HG02610 (cell line): ENCODE measurements around the gene TMEM120A.
A peak's percentile ranks its signal among the peaks of the same experiment; 100 is the strongest.
"Not testable (repeated sequence)": the region's sequence is repeated elsewhere in the genome, so short reads cannot be mapped to it uniquely, and the experiment has no call there.

Experiments used
- ATAC-seq: cut with Tn5 transposase; IDR thresholded peaks from one replicate; pipeline ENCODE4 v1.9.1; 2021; ENCODE audit warnings: mild to moderate bottlenecking, moderate library complexity; ENCODE audit not compliant: unreplicated experiment

The TMEM120A gene

DNA sequence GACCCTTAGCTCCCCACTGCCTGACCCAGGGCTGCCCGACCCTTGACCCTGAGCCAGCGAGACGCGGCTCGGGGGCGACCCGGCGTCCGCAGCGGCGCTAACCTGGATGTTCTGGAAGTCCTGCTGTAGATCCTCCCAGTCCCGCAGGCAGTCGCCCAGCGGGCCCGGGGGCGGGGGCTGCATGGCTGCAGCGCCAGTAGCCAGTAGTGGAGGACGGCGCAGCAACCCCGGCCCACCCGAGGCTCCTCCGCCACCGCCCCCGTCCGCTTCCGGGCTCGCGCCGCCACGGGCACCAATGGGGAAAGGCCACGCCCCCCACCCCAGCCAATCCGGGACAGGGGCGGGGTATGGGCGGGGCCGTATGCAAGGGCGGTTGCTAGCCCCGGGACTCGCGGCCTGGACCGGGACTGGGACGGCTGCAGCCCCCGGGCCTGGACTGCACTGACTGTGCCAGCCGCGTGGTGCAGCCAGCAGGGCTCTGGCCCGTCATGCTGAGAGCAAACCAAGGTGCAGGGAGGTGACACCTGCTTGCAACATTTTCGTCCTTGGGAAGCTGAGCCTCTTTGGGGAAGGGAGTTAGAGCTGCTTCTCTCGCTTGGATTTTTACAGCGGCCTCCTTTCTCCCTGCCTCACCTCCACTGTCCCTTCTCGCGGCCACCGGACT lies at the start of gene TMEM120A:
TMEM120A (minus strand) TSS at position 208 of the 664 bp plus-strand sequence; CDS start at position 183, 25 bp downstream.
- ATAC-seq: peak; percentile 97

DNA sequence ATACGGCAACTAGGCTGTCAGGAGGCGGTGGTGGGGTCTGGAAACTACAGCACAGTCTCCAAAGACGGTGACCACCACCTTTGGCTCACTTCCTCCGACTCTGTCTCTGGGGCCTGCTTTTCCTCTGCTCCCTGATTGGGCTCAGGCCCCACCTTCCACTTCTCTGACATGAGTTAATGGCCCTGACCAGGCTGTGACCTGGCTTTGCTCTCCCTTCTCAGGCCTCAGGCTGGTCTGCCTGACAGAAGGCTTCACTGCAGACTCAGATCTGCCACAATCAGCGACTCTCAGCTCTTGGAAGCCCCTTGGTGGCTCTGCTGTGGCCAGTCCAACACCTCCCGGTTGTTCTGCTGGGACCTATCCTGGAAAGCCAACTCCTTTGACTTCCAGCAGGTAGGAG lies 45.7 kb upstream of the TMEM120A start:
- no peak for ATAC-seq

DNA sequence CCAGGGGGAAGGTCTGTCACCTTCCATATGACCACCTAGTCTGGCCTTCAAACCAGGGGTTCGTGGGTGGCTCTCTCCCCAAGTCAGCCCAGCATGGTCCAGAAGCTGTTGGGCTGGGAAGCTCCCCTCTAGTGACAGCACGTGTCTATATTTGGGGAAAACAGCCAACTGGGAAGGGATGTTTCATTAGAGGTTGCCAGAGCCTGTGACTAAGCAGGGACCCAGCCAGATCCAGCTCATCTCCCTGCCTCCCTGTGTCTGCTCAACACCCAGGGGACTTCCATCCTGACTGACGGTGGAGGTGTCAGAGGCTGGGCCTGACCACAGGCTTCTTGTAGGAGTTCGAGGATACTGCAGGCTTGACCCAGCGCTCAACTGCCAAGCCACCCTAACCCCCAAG lies 42.9 kb upstream of the TMEM120A start:
- no peak for ATAC-seq

DNA sequence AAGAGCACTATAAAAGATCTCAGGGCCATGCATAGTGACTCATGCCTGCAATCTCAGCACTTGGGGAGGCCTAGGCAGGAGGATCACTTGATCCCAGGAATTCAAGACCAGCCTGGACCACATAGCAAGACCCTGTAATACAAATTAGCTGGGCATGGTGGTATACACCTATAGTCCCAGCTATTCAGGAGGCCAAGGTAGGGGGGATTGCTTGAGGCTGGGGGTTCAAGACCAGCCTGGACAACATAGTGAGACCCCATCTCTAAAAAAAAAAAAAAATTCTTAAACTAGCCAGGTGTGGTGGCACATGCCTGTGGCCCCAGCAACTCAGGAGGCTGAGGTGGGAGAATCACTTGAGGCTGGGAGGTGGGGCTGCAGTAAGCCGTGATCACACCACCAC lies 37.6 kb upstream of the TMEM120A start:
- ATAC-seq: no peak

DNA sequence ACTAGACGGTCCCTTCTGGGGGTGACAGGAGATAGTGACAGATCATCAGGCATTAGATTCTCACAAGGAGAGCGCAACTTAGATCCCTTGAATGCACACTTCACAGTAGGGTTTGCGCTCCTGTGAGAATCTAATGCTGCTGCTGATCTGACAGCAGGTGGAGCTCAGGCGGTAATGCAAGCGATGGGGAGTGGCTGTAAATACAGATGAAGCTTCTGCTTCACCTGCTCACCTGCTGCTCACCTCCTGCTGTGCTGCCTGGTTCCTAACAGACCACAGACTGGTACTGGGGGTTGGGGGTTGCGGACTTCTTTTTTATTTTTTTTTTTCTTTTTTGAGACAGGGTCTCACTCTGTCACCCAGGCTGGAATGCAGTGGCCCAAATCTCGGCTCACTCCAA lies 35.3 kb upstream of the TMEM120A start:
- not testable (repeated sequence) for ATAC-seq

DNA sequence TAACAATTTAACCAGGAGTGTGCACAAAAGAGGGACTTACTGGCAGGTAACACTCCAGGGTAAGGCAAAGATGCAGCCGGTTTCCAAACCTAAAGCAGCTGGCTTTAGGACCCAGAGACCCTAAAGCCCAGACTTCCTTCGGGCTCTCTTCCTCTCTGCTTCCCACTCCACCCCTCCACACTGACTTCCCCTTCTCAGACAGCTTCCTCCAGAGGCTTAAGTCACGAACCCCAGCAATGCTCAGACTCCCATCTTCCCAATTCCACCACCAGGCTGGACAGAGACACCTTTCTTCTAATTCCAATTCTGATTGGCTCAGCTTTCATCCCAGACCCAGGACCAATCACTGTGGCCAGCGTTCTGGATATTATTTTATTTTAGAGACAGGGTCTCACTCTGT lies 28.6 kb upstream of the TMEM120A start:
- ATAC-seq: no peak

DNA sequence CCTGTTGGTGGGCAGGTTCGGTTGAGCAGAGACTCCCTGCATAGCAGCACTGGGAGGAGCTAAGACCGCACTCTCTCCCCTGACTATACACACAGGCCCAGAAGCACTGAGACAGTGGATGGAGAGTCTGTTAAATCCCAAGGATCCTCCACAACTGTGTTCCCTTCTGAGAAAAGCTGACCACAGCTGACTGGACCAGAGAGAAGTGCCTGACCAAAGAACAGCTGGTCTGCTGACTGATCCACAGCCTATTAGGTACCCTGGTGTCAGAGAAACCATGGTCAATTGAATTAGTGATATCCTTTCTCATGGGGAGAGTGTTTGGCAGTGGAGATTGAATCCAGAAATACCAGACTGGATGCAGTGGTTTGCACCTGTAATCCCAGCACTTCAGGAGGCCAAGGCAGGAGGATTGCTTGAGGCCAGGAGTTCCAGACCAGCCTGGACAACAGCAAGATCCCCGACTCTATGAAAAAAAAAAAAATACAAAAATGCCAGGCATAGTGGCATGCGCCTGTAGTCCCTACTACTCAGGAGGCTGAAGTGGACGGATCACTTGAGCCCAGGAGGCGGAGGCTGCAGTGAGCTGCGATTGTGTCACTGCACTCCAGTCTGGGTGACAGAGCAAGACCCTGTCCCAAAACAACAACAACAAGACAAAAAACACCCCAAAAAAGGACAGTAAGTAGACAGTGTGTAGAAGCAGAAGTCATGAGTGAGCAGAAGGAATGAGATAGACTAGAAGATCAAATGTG lies 27.8 kb upstream of the TMEM120A start:
- ATAC-seq: no peak

DNA sequence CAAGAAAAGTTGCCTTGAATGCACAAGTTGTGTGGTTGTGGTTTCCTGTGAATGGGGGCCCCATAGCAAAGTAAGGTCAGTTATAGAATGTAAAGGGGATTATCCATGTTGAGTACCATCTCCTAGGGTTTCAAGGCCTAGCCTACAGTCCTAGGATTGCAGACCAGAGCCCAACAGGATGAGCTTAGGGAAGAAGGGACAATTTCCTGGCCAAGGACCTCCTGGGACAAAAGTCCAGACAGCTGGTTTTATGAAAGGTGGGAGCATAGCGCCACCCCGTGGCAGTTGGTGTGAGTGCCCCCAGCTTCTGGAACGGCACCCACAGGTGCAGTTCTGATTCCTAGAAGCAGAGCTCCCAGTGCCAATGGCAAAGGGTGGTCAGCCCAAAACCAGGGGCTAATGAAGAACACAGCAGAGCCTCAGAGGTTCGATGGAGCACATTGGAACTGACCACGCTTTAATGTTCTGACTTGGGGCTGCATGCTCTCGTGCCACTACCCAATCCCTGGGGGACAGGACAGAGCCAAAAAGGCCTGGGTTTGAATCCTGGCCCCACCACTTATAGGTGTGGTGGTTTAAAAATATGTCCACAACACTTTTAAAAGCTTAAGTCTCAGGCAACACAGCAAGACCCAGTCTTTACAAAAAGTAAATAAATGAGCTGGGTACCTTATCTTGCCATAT lies 25.8 kb upstream of the TMEM120A start:
- no peak for ATAC-seq

DNA sequence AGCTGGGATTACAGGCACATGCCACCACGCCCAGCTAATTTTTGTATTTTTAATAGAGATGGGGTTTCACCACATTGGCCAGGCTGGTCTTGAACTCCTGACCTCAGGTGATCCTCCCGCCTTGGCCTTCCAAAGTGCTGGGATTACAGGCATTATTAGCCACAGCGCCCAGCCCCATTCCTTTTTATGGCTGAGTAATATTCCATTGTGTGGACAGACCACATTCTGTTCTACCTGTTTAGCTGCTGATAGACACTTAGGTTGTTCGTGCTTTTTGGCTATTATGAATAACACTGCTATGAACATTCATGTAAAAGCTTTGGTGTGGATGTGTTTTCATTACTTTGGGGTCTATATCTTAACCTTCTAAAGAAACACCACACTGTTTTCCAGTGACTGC lies 24.1 kb upstream of the TMEM120A start:
- ATAC-seq: not testable (repeated sequence)

DNA sequence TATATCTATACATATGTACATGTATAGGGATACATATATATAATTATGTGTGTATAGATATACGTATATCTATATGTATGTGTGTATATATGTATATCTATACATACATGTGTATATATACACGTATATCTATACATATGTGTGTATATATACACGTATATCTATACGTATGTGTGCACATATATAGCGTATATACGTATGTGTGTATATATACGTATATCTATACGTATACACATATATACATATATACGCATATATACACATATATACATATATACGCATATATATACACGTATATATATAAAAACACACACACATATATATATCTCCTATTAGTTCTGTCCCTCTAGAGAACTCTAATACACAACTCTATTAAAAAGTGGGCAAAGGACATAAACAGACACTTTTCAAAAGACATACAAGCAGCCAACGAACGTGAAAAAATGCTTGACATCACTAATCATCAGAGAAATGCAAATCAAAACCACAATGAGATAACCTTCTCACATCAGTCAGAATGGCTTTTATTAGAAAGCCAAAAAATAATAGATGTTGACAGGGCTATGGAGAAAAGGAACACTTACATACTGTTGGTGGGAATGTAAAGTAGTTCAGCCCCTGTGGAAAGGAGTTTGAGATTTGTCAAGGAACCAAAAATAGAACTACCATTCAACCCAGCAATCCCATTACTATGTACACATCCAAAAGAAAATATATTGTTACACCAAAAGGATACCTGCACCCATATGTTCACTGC lies 22.0 kb upstream of the TMEM120A start:
- no peak for ATAC-seq

DNA sequence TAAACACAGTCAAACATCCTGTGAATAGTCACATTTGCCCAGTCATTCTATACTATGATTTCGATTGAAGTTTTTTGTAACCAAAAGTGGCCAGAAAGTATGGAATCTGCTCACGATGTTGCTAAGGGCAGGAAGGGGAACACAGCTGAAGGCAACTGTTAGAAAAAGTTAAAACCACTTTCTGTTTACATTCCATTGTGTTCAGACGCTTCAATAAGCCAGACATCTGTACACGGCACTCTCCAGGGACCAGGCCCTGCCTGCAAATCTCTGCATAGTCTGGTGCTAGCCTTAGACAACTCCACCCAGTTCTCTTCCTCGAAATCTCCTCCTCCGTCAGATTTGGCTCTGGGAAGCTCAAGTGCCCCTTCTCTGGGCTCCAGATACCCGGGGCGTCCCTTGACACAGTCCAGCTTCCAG lies 17.1 kb upstream of the TMEM120A start:
- no peak for ATAC-seq

DNA sequence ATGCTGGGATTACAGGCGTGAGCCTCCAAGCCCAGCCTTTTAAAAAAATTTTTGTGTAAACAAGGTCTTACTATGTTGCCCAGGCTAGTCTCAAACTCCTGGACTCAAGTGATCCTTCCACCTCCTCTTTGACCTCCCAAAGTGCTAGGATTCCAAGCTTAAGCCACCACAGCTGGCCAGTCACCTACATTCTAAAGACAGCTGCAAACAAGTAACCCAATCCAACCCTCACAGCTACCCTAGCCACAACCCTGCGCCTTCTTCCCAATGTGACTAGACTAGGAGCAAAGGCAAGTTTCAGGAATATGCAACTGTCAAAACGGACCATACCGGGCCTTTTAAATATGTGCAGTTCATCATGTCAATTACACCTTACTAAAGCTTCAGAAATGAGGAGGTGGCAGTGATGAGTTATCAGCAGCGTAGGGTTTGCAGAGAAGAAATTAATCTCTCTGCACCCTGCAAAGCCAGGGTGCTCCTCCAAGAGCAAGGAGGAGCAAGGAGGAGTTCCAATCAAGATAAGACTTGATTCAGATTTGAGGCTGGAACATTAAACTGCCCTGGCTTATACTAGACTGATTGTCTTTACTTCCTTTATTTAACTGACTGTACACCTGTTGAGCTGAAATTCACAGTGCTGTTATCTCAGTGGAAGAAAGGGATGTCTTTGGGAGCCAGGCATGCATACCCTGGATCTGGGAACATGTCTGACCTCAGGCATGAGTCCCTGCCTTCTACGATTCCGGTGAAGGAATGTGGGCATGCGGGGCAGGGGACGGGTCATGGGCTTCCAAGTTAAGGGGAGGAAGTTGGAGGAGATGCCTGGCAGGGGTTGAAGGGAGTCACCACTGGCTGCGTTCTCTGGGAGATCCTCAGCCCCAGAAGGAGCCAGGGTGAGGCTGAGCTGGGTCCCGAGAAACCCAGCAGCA lies 15.5 kb upstream of the TMEM120A start:
- ATAC-seq: no peak

DNA sequence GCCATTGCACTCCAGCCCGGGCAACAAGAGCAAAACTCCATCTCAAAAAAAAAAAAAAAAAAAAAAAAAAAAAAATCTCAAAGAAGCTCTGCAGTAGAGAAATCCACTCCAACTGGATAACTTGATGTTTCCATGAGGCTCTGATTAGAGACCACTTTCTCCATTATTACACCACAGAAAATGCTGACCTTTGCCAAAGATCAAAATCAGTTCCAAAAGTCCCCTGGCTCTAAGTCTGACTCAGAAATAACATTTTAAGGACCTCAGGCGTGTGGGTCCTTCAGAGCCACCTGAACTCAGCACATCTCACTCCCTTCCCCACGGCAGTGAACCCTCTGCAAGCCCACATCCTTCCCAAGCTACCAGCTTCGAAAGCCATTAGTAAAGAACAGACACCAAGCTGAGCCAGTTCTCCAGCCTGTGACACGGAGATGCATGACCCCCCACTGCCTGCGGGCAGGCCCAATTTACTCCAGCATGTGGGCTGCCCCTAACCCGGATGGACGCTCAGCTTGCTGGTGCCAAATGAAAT lies 13.8 kb upstream of the TMEM120A start:
- peak; percentile 52 for ATAC-seq

DNA sequence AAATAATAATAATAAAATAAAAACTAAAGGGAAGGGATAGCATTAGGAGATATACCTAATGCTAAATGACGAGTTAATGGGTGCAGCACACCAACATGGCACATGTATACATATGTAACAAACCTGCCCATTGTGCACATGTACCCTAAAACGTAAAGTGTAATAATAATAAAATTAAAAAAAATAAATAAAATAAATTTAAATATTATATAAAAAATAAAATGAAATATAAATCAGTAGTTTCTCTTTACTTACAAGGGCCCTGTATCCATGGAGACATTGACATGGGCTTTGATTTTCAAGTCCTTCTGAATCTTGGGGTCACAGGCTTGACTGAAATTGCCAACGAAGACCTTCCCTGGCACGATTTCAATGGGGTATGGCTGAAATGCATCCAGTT lies 10.6 kb upstream of the TMEM120A start:
- not testable (repeated sequence) for ATAC-seq

DNA sequence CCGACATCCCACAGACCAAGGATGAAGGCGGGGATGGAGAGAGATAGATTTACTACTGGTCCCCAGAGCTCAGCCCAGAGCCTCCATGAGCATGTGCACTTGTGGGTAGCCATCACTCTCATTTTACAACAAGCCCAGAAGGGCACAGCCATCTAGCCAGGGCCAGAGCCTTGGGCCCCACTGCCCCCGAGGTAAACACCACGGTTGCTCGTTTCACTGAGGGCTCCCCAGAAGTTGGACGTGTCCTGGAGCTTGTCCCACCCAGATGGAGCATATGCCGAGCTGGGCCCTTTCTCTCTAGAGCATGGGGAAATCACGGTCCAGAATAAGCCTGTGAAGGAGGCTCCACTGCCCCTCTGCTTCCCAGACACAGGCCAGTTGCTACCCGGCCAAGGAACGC lies 9.0 kb upstream of the TMEM120A start:
- no peak for ATAC-seq

DNA sequence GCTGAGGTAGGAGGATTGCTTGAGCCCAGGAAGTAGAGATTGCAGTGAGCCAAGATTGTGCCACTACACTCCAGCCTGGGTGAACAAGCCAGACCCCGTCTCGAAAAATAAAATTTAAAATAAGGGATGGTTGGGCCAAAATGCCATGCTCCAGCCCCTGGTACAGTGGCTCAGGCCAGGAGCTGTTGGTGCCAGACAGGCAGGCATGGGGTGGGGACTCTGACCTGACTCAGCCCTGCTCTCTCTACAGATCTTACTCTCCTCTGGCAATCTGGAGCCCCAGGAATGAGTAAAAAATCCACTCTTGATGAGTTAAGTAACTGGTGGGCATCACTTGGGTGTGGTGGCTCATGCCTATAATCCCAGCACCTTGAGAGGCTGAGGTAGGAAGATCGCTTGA lies 8.4 kb upstream of the TMEM120A start:
- no peak for ATAC-seq

DNA sequence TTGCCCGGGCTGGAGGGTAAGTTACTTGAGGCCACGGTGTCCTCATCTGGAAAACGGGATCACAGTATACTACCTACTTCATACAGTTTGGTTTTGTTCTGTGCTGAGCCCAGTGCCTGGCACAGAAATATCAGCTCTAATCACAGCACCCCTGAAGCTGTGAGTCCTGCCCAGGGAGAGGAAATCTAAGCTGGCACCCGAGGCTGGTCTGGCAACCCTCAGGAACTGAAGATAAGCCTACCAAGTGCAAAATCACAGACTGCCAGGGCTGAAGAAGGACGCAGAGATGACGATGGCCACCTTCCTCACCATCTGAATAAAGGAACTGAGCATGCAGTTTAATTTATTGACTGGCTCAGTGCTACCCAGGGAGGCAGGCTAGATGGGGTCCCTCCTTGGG lies 7.7 kb upstream of the TMEM120A start:
- ATAC-seq: no peak

DNA sequence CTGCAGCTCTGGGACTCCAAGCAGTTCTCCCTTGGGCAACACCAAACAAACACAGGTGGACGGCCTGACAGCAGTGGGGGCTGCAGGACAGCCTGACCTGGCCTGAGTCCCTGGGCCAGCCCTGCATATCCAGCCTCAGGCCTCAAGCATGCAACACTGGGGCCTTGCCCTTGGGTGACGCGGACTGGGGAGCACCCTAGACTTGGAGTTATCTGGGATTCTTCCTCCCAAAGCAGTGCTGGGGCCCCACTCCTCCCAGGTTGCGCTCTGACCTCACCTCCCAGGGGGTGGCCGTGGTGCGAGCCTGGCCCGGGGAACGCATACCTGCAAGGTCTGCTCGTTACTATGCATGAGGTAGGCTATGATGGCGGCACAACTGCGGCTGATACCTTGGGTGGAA lies 6.2 kb upstream of the TMEM120A start:
- no peak for ATAC-seq

DNA sequence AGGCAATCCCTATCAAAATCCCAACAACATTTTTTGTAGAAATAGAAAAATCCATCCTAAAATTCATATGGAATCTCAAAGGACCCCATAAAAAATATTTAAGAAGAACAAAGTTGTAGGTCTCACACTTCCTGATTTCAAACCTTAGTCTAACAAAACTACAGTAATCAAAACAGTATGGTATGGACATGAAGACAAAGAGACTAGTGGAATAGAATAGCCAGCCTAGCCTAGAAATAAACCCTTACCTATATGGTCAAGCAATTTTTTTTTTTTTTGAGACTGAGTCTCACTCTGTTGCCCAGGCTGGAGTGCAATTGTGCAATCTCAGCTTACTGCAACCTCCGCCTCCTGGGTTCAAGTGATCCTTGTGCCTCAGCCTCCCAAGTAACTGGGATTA lies 3.6 kb upstream of the TMEM120A start:
- no peak for ATAC-seq

DNA sequence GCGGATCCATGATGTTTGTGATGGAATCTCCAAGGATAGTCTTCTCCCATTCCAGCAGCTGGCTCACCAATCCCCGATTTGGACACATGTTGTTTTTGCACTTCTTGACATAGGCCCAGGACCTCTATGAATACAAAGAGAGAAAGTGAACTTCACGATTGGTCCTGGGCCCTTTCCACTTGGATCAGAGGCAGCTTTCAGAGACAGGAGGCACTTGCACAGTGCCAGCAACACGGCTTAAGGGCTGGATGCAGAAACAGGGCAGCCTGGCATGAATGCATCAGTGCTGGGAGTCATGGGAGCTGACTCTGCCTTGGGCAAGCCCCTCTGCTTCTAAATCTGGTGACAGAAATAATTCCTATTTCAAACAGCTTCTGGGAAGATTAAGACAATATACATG lies 2.1 kb upstream of the TMEM120A start:
- no peak for ATAC-seq
